GM21529 (cell line): ENCODE data around the gene MYADML2.

Experiments used
- ATAC-seq: cut with Tn5 transposase; IDR thresholded peaks from one replicate; pipeline ENCODE4 v1.9.1; 2021; ENCODE audit not compliant: unreplicated experiment

MYADML2 gene

DNA sequence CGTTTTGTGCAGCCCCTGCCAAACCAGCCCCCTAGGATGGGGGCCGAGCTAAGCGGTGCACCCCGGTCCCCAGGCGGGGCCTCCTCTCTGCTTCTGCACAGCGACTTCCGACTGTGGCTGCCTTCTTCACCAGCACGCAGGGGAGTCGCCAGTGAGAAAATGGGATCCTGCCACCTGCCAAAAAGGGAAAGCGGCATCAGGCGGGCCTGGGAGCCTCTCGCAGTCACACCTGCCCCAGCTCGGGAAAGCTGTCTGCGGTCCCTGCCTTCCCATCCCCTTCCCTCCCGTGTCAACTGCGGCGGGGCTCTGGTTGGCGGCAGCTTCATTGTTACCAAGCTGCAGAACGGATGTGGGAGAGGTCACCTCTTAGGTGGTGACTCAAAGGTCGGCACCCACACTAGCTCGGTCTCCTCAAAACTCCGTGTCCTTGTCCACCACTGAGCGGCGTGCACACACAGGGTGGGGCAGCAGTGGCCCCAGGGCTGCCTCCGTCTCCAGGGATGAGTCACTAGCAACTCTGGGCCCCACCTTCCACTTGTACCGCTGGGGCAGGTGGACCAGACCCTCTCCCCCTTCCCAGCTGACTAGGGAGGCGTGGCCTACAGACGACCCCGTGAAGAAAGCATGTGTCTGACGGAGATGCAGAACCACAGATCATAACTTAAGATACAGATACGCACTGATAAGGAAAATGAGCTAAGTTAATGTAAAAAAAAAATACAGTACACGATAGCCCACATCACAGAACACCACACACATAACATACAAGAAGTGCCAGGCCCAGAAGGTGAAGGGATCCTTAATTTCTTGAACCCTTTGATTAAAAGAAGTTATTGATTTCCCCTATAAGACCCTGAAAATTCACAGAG lies 34.4 kb downstream of the MYADML2 start:
- no peak for ATAC-seq

- ATAC-seq: no peak
These were observed 35.1 kb downstream of the MYADML2 start for GRCh38 chr17:81911969-81912368.

- peak; percentile 68 for ATAC-seq
These were observed 35.6 kb downstream of the MYADML2 start, which contains the start of gene PCYT2 for GRCh38 chr17:81911277-81911961. TSS of gene PCYT2 (minus strand) at chr17:81911399. CDS start at chr17:81911355, 44 bp downstream.

DNA sequence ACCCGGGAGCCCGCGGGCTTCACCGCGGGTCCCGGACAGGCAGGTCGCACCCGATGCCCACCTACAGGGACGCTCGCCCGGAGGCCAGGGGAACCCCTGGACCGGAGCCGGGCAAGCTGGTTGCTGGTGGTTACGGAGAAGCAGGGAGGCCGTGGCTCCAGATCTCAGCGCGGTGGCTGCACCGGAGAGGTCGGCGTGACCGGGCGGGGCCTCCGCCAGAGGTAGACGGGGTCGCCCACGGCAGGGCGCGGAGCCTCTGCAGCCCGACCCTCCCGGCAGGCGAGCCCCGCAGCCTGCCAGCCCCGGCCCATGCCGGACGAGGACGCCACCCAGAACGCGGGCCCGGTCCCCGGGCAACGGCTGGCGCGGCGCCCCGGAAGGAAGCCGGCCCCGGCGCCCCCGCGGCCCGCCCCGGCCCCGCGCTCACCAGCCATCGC lies 36.2 kb downstream of the MYADML2 start:
- ATAC-seq: peak; percentile 24

DNA sequence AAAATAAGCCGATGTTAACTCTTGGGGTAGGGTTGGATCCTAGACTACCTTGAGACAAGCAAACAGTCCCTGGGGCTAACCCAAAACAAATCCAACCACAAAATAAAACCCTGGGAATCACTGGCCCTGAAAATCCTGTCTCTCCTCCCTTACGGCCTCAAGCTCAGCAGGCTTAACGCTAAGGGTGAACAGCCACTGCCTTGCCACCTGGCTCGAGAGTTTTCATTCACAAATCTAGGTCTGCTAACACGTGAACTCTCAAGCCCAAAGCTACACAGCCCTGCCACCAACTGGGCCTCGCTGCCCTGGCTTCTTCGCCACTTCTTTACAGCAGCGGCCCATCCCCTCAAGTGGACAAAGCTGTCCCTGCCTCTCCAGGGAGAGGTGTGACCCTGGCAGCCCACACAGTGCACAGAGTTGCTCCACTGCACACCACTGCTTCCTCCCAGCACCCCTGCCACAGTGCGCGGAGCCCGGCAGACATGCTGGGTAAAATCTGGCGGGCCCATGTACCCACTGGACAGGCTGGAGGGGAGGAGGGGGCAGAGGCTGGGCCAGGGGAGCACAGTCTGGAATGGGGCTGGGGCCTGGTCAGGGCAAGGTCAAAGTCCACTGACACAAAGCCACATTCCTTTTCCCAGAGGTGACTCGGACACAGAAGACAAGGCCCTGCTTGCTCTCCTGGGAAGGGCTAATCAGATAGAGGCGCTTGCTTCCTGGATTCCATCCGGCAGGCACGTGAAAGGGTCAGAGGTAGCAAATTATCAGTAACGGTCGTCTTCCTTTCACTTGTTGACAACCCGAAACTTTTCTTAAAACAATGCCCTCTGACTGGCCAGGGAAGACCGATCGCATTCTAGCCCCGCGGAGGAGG lies 36.8 kb downstream of the MYADML2 start:
- no peak for ATAC-seq

- no peak for ATAC-seq
These were observed 37.8 kb downstream of the MYADML2 start for GRCh38 chr17:81909231-81909630.

GRCh38 chr17:81908793-81909192 lies 38.2 kb downstream of the MYADML2 start:
- no peak for ATAC-seq

DNA sequence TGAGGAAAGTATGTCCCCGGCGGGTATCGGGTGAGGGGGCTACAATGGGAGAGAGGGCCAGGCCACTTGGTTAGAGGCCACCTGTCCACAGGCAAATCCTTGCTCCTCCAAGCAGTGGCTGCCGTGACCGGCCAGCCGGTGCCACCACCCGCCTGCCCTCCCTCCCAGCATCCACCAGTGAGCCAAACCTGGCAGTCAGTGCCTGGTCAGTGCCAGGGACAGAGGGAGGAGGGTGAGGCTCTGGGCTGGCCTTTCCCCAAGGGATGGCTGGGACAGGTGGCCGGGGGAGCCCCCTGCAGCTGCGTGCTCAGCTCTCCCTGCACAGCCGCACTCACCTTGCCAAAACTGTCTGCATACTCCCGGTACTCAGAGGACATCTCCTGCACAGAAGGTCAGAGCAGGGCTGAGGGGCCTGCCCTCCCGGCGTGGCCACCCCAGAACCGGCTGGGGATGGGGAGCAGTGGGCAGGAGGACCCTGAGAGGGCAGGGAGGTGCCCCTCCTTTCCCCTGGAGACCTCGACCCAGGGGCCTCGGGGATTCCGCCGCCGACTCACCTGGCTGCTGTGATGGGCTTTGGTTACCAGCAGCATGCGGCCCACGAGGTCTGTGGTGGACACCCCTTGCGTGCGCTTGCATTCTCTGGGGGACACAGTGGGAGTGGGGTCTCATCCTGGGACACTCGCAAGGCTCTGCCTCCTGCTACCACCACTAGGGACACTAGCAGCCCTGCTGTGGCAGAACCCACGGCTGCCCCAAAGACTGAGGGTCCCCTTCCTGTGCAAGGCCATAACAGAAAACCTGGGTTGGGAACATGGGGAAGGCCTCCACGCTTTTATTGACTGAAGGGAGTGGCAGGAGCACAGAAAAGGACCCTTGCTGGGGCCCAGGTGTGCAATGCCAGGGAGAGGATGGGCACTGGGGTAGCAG lies 39.6 kb downstream of the MYADML2 start:
- ATAC-seq: no peak

DNA sequence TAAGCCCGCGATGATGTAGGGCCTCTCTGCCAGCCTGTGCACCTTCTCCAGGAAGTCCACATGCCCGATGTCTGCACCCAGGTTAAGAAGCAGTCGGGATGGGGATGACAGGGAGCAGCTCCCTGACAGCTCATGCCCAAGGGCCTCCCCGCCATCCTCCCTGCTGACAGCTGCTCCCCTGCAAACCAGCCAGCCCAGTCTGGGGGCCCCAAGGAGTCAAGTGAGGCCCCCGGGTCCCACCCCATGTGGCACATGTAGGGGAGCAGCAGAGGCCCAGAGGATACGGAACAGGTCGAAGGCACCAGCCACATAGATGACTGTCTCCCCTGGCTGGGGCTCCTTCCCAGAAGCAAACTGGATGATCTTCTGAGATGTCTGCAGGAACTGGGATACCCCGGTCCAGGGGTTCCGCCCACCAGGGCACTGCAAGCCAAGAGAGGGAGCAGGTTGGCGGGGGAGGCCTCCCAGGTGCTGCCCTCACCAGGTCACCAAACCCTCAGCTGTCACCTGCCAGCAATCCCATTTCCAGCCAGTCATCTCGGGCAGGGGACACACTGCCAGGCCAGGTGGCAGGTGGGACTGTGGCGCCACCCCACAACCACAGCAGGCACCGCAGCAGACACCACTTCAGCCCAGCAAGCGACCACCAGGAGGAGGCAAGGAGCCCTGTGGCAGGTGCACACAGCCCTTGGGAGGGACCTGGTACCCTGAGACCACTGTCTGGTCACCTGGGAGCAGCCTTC lies 40.4 kb downstream of the MYADML2 start:
- ATAC-seq: no peak

GRCh38 chr17:81905993-81906392 lies 41.0 kb downstream of the MYADML2 start:
- ATAC-seq: no peak

DNA sequence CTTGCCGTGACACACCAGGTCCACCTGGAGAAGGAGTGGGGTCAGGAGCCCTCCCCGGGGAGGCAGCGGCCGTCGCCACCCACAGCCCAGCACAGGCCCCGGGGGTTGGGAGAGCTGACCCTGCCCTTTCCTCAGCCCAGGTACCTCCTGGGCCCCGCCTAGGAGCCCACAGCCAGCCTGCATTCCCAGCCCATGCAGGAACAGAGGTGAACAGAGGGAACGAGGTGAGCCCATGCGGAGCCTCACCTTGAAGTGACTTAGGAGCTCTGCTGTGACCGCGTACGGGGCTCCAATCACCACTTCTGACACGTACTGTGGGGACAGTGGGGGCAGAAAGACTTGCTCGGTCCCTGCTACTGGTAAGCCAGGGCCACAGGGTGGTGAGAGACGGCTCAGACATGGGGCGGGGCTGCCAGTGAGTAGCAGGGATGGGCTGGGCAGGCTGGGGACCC lies 41.6 kb downstream of the MYADML2 start:
- ATAC-seq: no peak

DNA sequence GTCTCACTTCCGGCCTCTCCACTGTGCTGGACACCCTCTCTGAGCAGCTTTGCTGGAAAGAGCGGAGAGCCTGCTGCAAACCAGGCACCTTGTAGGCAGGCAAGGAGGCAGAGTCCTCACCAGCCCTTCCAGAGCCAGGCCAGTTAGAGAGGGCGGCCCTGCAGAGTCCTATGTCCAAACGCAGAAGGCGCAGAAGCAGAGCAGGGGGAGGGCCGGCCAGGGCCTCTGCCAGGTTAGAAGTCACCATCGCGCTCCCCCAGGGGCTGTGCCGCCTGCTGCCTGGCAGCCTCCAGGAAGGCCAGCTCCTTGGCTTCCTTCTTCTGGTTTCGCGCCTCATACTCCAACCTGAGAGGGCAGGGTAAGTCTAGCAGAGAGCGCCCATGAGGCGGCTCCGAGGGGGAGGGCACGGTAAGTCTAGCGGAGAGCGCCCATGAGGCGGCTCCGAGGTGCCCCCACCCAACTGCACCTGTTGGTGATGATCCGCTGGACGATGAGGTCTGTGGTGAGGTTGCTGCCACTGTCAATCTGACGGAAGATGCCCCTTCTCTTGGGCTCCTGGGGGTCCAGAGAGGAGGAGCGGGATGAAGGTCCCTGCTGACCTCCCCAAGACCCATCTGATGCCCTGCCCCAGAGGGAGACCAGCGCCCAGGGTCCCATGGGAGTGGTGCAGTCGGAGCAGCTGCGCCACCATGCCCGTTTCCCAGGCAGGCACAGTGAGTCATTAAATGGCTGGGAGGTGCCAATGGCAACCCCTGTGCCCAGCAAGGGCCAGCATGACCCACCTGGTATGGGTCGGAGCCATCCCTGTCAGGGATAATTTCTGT lies 42.2 kb downstream of the MYADML2 start:
- no peak for ATAC-seq

DNA sequence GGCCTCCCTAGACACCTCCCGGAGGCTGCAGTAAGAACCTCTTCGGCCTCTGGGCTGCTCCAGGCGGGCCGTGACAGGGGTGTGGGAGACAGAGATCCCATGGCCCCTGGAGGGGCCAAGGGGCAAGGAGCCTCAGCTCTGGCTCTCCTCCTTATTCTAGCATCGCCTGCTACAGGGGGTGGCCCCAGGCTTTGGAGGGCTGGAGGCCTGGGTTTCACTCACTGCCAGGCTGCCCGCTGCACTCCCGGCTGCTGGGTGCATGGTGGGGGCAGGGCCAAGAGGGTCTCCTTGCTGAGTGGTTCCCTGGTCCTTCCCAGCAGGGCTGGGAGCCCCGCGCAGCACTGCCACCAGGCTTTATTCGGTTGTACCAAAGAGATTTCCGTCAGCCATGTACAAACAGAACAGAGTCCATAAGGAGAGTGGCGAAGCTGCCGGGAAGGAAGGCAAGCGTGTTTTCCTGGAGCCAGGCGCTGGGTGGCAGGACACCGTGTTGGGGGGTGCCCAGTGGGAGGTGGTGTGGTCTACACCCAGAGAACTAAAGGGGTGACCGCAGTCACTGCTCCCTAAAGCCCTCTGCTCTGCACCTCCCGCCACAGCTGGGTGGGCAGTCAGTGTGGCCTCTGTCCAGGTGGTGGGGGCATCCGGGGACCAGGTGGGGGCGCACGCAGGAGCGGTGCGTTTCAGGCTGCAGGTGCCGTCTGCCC lies 43.0 kb downstream of the MYADML2 start:
- ATAC-seq: no peak

GRCh38 chr17:81903415-81903831 lies 43.6 kb downstream of the MYADML2 start:
- ATAC-seq: no peak

GRCh38 chr17:81902653-81903414 lies 44.2 kb downstream of the MYADML2 start:
- ATAC-seq: no peak

DNA sequence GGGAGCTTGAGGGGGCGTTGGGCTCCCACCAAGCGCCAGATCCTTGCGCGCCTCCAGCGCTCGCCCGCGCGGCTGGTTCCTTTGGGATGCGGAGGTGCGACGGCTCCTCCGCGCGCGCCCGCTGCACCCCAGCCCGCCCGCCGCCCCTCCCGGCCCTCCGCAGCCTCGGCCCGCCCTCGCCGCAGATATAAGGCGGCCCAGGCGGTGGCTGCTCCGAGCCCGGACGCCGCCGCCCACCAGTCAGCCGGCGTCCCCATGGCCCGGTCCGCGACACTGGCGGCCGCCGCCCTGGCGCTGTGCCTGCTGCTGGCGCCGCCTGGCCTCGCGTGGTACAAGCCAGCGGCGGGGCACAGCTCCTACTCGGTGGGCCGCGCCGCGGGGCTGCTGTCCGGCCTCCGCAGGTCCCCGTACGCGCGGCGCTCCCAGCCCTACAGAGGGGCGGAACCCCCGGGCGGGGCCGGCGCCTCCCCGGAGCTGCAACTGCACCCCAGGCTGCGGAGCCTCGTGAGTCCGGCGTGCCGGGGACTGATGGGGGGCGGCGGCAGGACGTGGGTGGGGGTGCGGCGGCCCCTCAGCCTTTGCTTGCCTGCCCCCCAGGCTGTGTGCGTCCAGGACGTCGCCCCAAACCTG lies 44.9 kb downstream of the MYADML2 start, which contains the start of gene NPB:
Gene NPB (plus strand): TSS at position 216 of the 630 bp plus-strand sequence. CDS start 40 bp downstream, at position 256.
- ATAC-seq: no peak
